Vagina (tissue), 2 donors: ENCODE data around the gene ROGDI.

Experiments used
- CTCF ChIP-seq, 3 experiments: fragments of 450-650 bp in 2 of 3; fragments of 200-600 bp in 1 of 3; sonication (generic) in 1 of 3; IDR thresholded peaks; one replicate each; pipeline ENCODE4 v1.5.1; 2017 to 2019; ENCODE audit warnings: antibody characterized with exemption in 3 of 3, mild to moderate bottlenecking in 2 of 3, moderate library complexity in 2 of 3
- POLR2A ChIP-seq, 2 donors: fragments of 450-650 bp; IDR thresholded peaks; one replicate each; pipeline ENCODE4 v1.6.1; 2017; ENCODE audit warnings: antibody characterized with exemption in 2 of 2, mild to moderate bottlenecking in 2 of 2, moderate library complexity in 2 of 2
- POLR2AphosphoS5 ChIP-seq, 2 donors: sonication (generic); formaldehyde crosslinking; IDR thresholded peaks; one replicate each; pipeline ENCODE4 v1.9.0; 2017; ENCODE audit warnings: antibody characterized with exemption in 2 of 2, mild to moderate bottlenecking in 2 of 2, low read depth in 1 of 2; ENCODE audit not compliant: insufficient read depth in 1 of 2

GRCh38 chr16:4783951-4784336, 18.5 kb downstream of the ROGDI start:
- TF ChIP-seq CTCF (IDR thresholded peaks at IDR 0.05) (no peak), POLR2A (IDR thresholded peaks at IDR 0.05) (no peak), POLR2AphosphoS5 (IDR thresholded peaks at IDR 0.05; ENCODE audit: insufficient read depth in 1 of 2, low read depth in 1 of 2) (no peak)
